ENCODE results near the gene RNF113B. TPM values are rescaled to one million over a fixed set of nuclear protein-coding genes. Genes with fewer than 3 reads are reported as not detected.

RNF113B gene
- total and polyA plus RNA-seq, 7 donors, result not detected

GRCh38 chr13:98172590-98173422 is 4.3 kb downstream of the RNF113B start:
- 50 to 54% methylated on average over 7 of the region's 7 CpGs for WGBS, 2 donors
- no peak for TF ChIP-seq POLR2A (IDR thresholded peaks at IDR 0.05)
- TF ChIP-seq, protein P1, sequence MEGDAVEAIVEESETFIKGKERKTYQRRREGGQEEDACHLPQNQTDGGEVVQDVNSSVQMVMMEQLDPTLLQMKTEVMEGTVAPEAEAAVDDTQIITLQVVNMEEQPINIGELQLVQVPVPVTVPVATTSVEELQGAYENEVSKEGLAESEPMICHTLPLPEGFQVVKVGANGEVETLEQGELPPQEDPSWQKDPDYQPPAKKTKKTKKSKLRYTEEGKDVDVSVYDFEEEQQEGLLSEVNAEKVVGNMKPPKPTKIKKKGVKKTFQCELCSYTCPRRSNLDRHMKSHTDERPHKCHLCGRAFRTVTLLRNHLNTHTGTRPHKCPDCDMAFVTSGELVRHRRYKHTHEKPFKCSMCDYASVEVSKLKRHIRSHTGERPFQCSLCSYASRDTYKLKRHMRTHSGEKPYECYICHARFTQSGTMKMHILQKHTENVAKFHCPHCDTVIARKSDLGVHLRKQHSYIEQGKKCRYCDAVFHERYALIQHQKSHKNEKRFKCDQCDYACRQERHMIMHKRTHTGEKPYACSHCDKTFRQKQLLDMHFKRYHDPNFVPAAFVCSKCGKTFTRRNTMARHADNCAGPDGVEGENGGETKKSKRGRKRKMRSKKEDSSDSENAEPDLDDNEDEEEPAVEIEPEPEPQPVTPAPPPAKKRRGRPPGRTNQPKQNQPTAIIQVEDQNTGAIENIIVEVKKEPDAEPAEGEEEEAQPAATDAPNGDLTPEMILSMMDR (IDR thresholded peaks at IDR 0.05), result no peak
- TF ChIP-seq EP300 (IDR thresholded peaks at IDR 0.05), result peak in 1 of 4 donors; percentile 29
- no peak for TF ChIP-seq POLR2AphosphoS5 (IDR thresholded peaks at IDR 0.05)
- Histone ChIP-seq H3K4me1 (peaks cover 0 to 48% (median 43%) of the 10 kb centered on the region in 4 donors), H3K36me3 (peaks cover 0 to 5% (median 0%) of the 10 kb centered on the region in 4 donors), H3K9me3 (no peaks in the 10 kb centered on the region), H3K27ac (peak overlapping the region; percentile 64 to 84 (median 75)), H3K27me3 (no peaks in the 10 kb centered on the region), H3K4me3 (peak overlapping the region in 1 of 4 donors; percentile 27)
- intact Hi-C loops (cut with DNase I), result no loop called here
- no peak for DNase-seq

DNA sequence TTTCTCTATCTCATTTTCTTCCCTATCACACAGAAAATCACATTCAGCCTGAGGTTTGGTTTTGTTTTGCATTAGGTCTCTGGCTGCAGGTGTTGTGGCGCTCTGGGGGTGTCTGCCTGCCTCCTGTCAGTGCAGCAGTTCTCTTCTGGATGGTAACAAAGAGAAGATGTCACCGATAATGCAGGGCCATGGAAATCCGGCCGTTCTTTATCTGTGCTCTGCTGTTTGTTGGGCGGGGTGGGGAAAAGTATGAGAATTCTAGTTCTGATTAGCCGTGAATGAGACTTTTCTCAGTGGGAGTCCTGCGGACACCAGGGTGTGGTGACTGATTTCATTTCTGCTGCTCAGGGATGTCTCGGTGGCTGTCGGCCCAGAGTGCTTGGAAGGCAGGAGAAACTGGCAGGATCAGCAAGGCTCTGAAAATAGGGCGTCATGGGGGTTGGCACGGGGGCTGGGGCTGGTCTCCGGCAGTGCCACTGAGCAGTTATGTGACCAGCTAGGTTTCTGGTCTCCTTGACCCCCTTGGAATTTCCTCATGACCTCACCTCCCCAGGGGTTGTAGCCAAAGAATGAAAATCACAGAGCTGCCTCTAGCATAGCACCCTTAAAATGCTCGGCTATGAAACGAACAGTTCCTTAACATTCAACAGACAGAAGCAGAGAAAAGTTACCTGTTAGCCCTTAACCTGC is 5.0 kb downstream of the RNF113B start:
- H3K4me1 ChIP-seq, result peaks cover 0 to 48% (median 43%) of the 10 kb centered on the region in 4 donors
- intact Hi-C loops (cut with DNase I), result no loop called here
- H3K36me3 ChIP-seq, result peaks cover 0 to 5% (median 0%) of the 10 kb centered on the region in 4 donors
- H3K27me3 ChIP-seq, result no peaks in the 10 kb centered on the region
- no peak for DNase-seq
- H3K27ac ChIP-seq, result peak overlapping the region; percentile 64 to 84 (median 75)
- 59% methylated on average over 14 of the region's 14 CpGs for WGBS, 2 donors
- H3K4me3 ChIP-seq, result peak overlapping the region in 3 of 4 donors; percentile 12 to 27 (median 21)
- no peaks in the 10 kb centered on the region for H3K9me3 ChIP-seq
- TF ChIP-seq POLR2AphosphoS5 (IDR thresholded peaks at IDR 0.05) (no peak), EP300 (IDR thresholded peaks at IDR 0.05) (no peak), POLR2A (IDR thresholded peaks at IDR 0.05) (no peak)
- TF ChIP-seq, protein P1 (IDR thresholded peaks at IDR 0.05), result no peak

DNA sequence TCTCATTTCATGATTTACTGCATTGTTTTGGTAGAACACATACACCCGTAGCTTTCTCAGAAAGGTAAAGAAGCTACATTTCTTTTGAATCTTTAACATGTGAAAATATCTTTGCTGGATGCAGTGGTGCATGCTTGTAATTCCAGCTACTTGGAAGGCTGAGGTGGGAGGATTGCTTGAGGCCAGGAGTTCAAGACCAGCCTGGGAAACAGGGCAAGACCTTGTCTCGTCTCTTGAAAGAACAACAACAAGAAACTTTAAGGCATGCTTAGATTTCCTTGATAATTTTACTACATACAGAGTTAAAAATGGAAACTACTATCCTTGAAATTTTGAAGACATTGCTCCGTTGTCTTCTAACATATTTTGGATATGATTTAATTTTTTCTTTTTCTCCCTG is 7.7 kb downstream of the RNF113B start:
- no peaks in the 10 kb centered on the region for H3K9me3 ChIP-seq
- H3K27me3 ChIP-seq, result no peaks in the 10 kb centered on the region
- no peak for DNase-seq
- 86 to 88% methylated on average over 3 of the region's 3 CpGs for WGBS, 2 donors
- H3K4me1 ChIP-seq, result peaks cover 0 to 34% (median 31%) of the 10 kb centered on the region in 4 donors
- H3K4me3 ChIP-seq, result no peak overlapping the region
- TF ChIP-seq POLR2A (IDR thresholded peaks at IDR 0.05) (no peak), EP300 (IDR thresholded peaks at IDR 0.05) (no peak), POLR2AphosphoS5 (IDR thresholded peaks at IDR 0.05) (no peak)
- intact Hi-C loops (cut with DNase I), result no loop called here
- H3K27ac ChIP-seq, result no peak overlapping the region
- H3K36me3 ChIP-seq, result no peaks in the 10 kb centered on the region

GRCh38 chr13:98162935-98163334 is 14.1 kb downstream of the RNF113B start:
- 95 to 96% methylated on average over 5 of the region's 5 CpGs for WGBS, 2 donors

DNA sequence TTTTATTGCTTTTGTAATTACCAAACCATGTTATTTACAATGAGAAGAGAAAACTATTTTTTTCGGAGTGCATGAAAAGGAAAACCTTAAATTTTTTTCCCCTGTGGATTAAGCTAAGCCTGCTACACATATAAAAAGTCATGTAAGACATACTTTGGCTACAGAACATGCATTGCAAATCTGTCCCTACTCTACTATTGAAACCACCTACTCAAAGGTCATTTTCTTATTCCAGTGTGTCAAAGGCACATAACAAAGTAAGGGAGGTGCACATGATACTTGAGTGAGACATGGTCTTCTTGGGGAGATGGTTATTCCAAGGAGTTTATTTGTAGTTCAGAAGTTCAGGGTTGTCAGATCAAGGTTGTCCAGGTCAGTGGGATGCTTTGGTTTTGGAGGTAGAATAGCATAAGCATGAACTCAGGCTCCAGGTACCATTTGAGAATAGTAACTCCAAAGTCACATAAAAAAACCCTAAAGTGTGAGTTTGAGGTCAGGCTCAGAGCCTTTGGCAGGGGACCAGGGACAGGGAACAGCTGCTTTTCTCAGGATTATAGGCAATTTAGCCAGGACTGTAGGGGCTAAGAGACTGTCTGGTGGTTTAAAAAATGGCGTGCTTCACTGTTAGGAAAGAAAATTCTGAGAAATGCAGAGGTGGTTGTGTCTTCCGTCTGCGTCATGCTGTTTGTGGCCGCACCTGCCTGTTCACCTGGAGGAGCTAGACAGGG is 18.7 kb downstream of the RNF113B start:
- intact Hi-C loops (cut with DNase I), result no loop called here
- Histone ChIP-seq H3K36me3 (no peaks in the 10 kb centered on the region), H3K9me3 (no peaks in the 10 kb centered on the region), H3K4me1 (peaks cover 0 to 25% (median 15%) of the 10 kb centered on the region in 4 donors), H3K27ac (no peak overlapping the region), H3K27me3 (no peaks in the 10 kb centered on the region), H3K4me3 (no peak overlapping the region)
- TF ChIP-seq POLR2A (IDR thresholded peaks at IDR 0.05), result no peak
- TF ChIP-seq, protein P1 (IDR thresholded peaks at IDR 0.05), result no peak
- TF ChIP-seq EP300 (IDR thresholded peaks at IDR 0.05), result no peak
- TF ChIP-seq POLR2AphosphoS5 (IDR thresholded peaks at IDR 0.05), result no peak
- 85 to 86% methylated on average over 5 of the region's 5 CpGs for WGBS, 2 donors
- no peak for DNase-seq

More at GRCh38 chr13:98162935-98163334, 14.1 kb downstream of the RNF113B start:
- intact Hi-C loops (cut with DNase I), result no loop called here
- no peak for DNase-seq
- Histone ChIP-seq H3K4me3 (no peak overlapping the region), H3K36me3 (no peaks in the 10 kb centered on the region), H3K27ac (no peak overlapping the region), H3K9me3 (no peaks in the 10 kb centered on the region), H3K27me3 (no peaks in the 10 kb centered on the region), H3K4me1 (peaks cover 0 to 8% (median 6%) of the 10 kb centered on the region in 4 donors)
- no peak for TF ChIP-seq POLR2AphosphoS5 (IDR thresholded peaks at IDR 0.05)

All from sigmoid colon (tissue), 7 donors.